Measurements from ENCODE around the gene ANKRD12.

GRCh38 chr18:9237981-9238380 is 101.4 kb downstream of the ANKRD12 start:
- TF ChIP-seq CTCF (IDR thresholded peaks at IDR 0.05), result no peak
- TF ChIP-seq POLR2A (IDR thresholded peaks at IDR 0.05), result no peak
